Uterus (tissue), 4 donors: ENCODE measurements around the gene LBHD2. TPM values are rescaled to one million over a fixed set of nuclear protein-coding genes. Genes with fewer than 3 reads are reported as not detected.
"Not testable (repeated sequence)": the region's sequence is repeated elsewhere in the genome, so short reads cannot be mapped to it uniquely, and the experiment has no call there.

Experiments used
- DNase-seq, 2 donors: peaks; one replicate each; pipeline ENCODE4 v3.0.0-alpha.2; 2019 to 2020
- H3K27ac ChIP-seq, 2 donors: fragments of 200-600 bp; sonication (generic); 1 replicate in 1 of 2; 2 replicates in 1 of 2; pipeline ENCODE4 v1.5.1; 2016 to 2018
- H3K27me3 ChIP-seq, 2 donors: fragments of 200-600 bp; sonication (generic); one replicate each; pipeline ENCODE4 v1.5.1; 2018 to 2019; ENCODE audit warnings: control low read depth in 1 of 2
- H3K36me3 ChIP-seq, 2 donors: fragments of 200-600 bp; sonication (generic); one replicate each; pipeline ENCODE4 v1.5.1; 2019; ENCODE audit warnings: control low read depth in 1 of 2
- H3K4me1 ChIP-seq, 2 donors: fragments of 200-600 bp; sonication (generic); one replicate each; pipeline ENCODE4 v1.5.1; 2018 to 2019; ENCODE audit warnings: control low read depth in 1 of 2
- H3K4me3 ChIP-seq, 2 donors: fragments of 200-600 bp; sonication (generic); 1 replicate in 1 of 2; 2 replicates in 1 of 2; pipeline ENCODE4 v1.5.1; 2018 to 2019; ENCODE audit warnings: mild to moderate bottlenecking in 1 of 2
- H3K9me3 ChIP-seq, 2 donors: fragments of 200-600 bp; sonication (generic); one replicate each; pipeline ENCODE4 v1.5.1; 2019; ENCODE audit warnings: control low read depth in 1 of 2
- POLR2A ChIP-seq, 2 donors: fragments of 450-650 bp; IDR thresholded peaks; one replicate each; pipeline ENCODE4 v1.6.1; 2016; ENCODE audit warnings: antibody characterized with exemption in 2 of 2, mild to moderate bottlenecking in 1 of 2, moderate library complexity in 1 of 2
- intact Hi-C: fragments of 100-400 bp; cut with DNase I; formaldehyde crosslinking; loops from one replicate; pipeline ENCODE4 v1.15.1; 2023; ENCODE audit warnings: low total_unique reads
- total RNA-seq, 4 donors: library from RNA; depleted of rRNA in 3 of 4; stranded (reverse); fragments of >200 nt in 3 of 4; gene quantifications; one replicate each; pipeline versions ENCODE4 v1.1.0 to v1.2.4, GENCODE V29; 2014 to 2023
- TF ChIP-seq, protein P1 (sequence below), 4 experiments: fragments of 200-600 bp in 2 of 4; fragments of 450-650 bp in 2 of 4; sonication (generic) in 2 of 4; IDR thresholded peaks; one replicate each; pipeline ENCODE4 v1.5.1; 2016 to 2019; ENCODE audit warnings: antibody characterized with exemption in 4 of 4, mild to moderate bottlenecking in 2 of 4, moderate library complexity in 1 of 4
- donor health status: DM: yes; HTN: yes; CAD: no.

The LBHD2 gene
- total RNA-seq, 4 donors from 2014 or later = not detected

DNA sequence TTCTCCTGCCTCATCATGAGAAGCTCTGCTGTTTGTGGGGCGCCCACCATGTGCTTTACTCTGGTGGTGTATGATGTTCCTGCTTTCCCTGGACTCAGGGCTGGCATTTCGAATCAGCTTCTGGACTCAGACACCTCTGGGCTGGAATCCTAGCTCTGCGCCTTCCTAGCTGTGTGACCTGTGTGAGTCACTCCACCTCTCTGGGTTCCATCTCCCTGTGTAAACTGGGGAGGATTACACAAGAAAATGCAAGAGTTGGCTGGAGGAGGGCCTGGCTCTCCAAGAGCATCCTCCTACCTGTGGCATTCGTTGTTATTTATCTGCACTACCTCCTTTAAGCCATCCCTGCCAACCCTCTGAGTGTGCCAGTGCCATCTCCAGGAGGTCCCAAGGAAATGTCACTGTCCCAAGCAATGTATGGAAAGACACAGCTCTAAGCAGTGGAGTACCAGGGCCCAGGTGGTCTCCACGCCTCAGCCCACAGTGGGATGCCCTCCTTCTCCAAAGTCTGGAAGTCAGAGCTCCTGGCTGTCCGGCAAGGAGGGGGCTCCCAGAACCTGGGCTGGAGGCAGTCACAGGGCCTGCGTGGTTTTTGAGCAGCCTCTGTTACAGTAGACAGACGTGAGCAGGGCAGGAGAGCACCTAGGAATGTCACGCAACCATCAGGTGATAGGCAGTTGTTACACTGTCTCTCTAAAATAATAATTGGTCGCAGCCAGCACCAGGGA, 32.0 kb downstream of the LBHD2 start:
- Histone ChIP-seq H3K36me3 (no peaks in the 10 kb centered on the region), H3K27ac (no peak overlapping the region), H3K4me3 (no peak overlapping the region), H3K9me3 (no peaks in the 10 kb centered on the region), H3K4me1 (peaks cover 0 to 12% of the 10 kb centered on the region in 2 donors), H3K27me3 (no peaks in the 10 kb centered on the region)
- DNase-seq = no peak
- intact Hi-C loops = no loop called here
- no peak for TF ChIP-seq POLR2A (IDR thresholded peaks at IDR 0.05)

DNA sequence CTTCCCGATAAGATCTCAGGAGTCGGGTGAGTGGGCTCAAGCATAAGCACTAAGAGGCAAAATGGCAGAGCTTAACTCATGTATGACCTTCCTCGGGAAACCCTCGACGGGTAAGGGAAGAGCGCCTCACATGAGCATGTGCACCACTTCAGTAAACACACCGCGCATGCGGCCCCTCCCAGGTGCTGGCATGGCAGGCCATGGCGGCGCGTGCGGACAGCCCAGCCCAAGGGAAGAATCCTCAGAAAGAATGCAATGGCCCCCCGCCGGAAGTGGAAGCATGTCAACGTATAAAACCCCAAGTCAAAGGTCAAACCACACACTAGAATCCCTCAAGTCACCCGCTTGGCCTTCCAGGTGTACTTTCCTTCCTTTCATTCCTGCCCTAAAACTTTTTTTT, 32.6 kb downstream of the LBHD2 start:
- no peaks in the 10 kb centered on the region for H3K27me3 ChIP-seq
- no peaks in the 10 kb centered on the region for H3K36me3 ChIP-seq
- peaks cover 0 to 15% of the 10 kb centered on the region in 2 donors for H3K4me1 ChIP-seq
- H3K27ac ChIP-seq = no peak overlapping the region
- H3K4me3 ChIP-seq = no peak overlapping the region
- TF ChIP-seq, protein P1, sequence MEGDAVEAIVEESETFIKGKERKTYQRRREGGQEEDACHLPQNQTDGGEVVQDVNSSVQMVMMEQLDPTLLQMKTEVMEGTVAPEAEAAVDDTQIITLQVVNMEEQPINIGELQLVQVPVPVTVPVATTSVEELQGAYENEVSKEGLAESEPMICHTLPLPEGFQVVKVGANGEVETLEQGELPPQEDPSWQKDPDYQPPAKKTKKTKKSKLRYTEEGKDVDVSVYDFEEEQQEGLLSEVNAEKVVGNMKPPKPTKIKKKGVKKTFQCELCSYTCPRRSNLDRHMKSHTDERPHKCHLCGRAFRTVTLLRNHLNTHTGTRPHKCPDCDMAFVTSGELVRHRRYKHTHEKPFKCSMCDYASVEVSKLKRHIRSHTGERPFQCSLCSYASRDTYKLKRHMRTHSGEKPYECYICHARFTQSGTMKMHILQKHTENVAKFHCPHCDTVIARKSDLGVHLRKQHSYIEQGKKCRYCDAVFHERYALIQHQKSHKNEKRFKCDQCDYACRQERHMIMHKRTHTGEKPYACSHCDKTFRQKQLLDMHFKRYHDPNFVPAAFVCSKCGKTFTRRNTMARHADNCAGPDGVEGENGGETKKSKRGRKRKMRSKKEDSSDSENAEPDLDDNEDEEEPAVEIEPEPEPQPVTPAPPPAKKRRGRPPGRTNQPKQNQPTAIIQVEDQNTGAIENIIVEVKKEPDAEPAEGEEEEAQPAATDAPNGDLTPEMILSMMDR (IDR thresholded peaks at IDR 0.05) = no peak
- no peak for TF ChIP-seq POLR2A (IDR thresholded peaks at IDR 0.05)
- no peak for DNase-seq
- intact Hi-C loops = no loop called here
- H3K9me3 ChIP-seq = no peaks in the 10 kb centered on the region

DNA sequence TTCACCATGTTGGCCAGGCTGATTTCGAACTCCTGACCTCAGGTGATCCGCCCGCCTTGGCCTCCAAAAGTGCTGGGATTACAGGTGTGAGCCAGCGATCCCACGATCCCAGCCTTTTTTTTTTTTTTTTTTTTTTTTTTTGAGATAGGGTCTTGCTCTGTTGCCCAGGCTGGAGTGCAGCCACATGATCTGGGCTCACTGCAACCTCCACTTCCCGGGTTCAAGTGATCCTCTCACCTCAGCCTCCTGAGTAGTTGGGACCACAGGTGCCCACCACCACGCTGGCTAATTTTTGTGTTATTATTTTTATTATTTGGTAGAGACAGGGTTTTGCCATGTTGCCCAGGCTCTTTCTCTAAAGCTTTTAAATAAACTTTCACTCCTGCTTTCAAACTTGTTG, 33.5 kb downstream of the LBHD2 start:
- H3K27ac ChIP-seq, H3K36me3 ChIP-seq, DNase-seq, H3K27me3 ChIP-seq, H3K4me3 ChIP-seq, H3K9me3 ChIP-seq, intact Hi-C loops: not testable (repeated sequence)
- peaks cover 0 to 22% of the 10 kb centered on the region in 2 donors for H3K4me1 ChIP-seq

DNA sequence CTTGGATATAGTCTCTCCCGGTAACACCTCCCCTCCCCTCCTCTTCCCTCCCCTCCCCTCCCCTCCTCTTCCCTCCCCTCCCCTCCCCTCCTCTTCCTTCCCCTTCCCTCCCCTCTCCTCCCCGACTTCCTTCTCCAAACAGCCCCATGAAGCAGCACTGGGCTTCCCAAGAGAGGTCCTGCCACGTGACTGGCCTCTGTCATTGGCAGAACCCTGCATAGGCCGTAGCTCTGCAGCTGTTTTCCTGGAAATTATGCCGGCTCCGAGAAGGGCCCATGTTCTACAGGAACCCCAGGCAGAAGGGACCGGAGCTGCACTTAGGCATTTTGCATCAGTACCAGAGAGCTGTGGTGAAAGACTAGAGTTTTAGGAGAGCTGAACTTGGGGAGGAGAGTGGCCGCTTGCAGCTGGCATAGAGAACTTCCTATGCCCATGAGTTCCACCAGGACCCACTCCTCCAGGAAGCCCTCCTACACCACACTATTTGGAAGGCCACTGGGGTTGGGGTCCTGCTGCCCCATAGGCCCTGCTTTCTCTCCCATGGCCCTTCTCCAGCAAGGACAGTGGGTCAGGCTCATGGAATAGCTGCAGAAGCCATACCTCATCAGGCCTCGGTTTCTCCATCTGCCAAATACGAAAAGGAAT, 34.1 kb downstream of the LBHD2 start:
- Histone ChIP-seq H3K4me1 (peaks cover 0 to 22% of the 10 kb centered on the region in 2 donors), H3K4me3 (no peak overlapping the region), H3K9me3 (no peaks in the 10 kb centered on the region), H3K27ac (peak overlapping the region; percentile 48 to 53), H3K27me3 (no peaks in the 10 kb centered on the region), H3K36me3 (no peaks in the 10 kb centered on the region)
- DNase-seq = peak; percentile 72 to 78
- intact Hi-C loops = no loop called here
- no peak for TF ChIP-seq POLR2A (IDR thresholded peaks at IDR 0.05)
- TF ChIP-seq, protein P1 (IDR thresholded peaks at IDR 0.05) = no peak

DNA sequence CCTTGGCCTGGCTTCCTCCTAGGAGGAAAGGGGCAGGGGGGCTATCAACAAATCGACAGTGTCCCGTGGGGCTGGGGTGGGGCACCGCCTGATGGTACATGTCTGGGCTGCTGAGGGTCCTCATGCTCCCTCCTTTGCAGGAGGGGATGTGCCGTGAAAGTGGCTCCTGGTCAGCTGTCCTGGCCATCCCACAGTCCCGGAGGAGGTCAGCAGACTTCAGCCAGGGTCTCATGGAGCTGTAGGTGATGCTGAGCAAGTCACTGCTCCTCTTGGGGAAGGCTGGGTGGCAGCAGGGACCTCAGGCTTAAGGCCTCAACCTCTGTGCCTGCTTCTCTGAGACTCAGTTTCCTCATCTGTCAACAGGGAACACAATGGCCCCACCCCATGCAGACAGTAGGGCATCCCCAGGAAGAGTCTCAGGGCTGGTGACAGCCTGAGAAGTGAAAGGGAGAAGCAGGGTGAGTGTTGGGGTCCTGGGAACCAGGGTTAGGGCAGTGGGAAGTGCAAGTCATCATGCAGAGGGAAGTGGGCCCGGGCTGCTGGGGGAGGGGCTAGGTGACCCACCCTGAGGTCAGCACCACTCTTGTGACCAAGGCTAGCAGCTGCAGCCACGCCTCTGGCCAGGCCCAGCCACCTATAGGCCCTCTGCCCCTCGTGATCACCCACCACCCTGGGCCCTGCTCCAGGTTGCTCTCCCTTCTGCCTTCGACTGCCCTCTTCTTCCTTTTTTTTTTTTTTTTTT, 34.8 kb downstream of the LBHD2 start:
- DNase-seq = no peak
- Histone ChIP-seq H3K36me3 (no peaks in the 10 kb centered on the region), H3K4me1 (peaks cover 0 to 22% of the 10 kb centered on the region in 2 donors), H3K9me3 (no peaks in the 10 kb centered on the region), H3K27me3 (no peaks in the 10 kb centered on the region), H3K27ac (peak overlapping the region; percentile 48 to 53), H3K4me3 (no peak overlapping the region)
- intact Hi-C loops = no loop called here
- TF ChIP-seq, protein P1 (IDR thresholded peaks at IDR 0.05) = no peak
- no peak for TF ChIP-seq POLR2A (IDR thresholded peaks at IDR 0.05)

DNA sequence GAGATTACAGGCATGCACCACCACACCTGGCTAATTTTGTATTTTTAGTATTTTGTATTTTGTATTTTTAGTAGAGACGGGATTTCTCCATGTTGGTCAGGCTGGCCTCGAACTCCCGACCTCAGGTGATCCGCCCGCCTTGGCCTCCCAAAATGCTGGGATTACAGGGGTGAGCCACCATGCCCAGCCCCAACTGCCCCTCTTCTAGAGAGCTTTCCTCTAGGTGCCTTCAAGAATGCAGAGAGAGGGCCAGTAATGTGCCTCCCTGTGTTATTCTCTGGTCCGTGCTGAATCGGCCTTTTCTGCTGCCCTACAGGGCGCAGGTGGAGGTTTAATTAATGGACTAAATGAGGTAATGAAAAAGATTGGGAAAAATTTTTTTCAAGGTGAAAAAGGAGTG, 35.5 kb downstream of the LBHD2 start:
- DNase-seq, H3K27me3 ChIP-seq, H3K4me3 ChIP-seq, intact Hi-C loops, H3K36me3 ChIP-seq, H3K9me3 ChIP-seq: not testable (repeated sequence)
- Histone ChIP-seq H3K27ac (peak overlapping the region in 1 of 2 donors; percentile 1), H3K4me1 (peaks cover 0 to 26% of the 10 kb centered on the region in 2 donors)
